HG02852 (cell line): ENCODE measurements around the gene CELSR3.

ENCODE experiments used
- ATAC-seq: cut with Tn5 transposase; IDR thresholded peaks from one replicate; pipeline ENCODE4 v1.9.1; 2021; ENCODE audit warnings: mild to moderate bottlenecking, moderate library complexity; ENCODE audit not compliant: unreplicated experiment

CELSR3 gene

GRCh38 chr3:48661501-48662144, 1.1 kb downstream of the CELSR3 start:
- ATAC-seq: no peak

DNA sequence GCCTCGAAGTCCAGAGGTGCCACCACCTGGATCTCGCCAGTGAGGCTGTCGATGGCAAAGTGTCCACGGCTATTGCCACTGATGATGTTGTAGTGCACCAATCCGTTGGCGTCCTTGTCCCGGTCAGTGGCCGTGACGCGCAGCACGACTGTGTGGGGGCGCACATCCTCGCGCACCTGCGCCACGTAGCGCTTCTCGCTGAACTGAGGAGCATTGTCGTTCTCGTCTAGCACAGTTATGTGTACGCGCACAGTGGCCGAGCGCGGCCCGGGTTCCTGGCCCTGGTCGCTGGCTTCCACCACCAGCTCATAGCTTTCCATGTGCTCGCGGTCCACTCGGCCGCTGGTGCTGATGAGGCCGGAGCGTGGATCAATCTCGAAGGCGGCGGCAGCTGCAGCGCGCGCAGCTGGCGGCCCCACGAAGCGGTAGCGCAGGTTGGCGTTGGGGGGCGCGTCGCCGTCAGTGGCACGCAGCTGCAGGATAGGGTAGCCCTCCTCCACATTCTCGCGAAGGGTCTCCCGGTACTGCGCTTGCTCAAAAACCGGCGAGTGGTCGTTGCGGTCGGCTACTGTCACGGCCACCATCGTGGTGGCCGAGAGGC, 1.8 kb downstream of the CELSR3 start:
- ATAC-seq: no peak

DNA sequence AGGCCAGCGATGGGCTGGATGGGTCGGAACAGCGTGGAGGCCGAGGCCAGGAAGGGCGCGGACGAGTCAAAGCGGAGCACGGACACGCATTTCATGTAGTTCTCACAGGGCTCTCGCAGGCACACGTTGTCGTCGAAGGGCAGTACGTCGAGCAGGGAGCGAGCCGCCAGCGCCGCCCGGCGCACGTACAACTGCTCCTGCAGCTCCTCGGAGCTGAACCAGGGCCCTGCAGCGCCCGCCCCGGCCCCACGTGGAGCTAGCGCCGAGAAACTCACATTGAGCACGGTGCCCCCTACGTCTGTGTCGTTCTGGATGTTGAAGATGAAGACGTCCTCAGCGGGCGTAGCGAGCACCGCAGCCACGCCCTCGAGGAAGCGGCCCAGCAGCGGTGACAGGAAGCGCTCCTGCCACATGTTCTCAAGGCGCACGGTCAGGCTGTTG, 5.8 kb downstream of the CELSR3 start:
- ATAC-seq: no peak

DNA sequence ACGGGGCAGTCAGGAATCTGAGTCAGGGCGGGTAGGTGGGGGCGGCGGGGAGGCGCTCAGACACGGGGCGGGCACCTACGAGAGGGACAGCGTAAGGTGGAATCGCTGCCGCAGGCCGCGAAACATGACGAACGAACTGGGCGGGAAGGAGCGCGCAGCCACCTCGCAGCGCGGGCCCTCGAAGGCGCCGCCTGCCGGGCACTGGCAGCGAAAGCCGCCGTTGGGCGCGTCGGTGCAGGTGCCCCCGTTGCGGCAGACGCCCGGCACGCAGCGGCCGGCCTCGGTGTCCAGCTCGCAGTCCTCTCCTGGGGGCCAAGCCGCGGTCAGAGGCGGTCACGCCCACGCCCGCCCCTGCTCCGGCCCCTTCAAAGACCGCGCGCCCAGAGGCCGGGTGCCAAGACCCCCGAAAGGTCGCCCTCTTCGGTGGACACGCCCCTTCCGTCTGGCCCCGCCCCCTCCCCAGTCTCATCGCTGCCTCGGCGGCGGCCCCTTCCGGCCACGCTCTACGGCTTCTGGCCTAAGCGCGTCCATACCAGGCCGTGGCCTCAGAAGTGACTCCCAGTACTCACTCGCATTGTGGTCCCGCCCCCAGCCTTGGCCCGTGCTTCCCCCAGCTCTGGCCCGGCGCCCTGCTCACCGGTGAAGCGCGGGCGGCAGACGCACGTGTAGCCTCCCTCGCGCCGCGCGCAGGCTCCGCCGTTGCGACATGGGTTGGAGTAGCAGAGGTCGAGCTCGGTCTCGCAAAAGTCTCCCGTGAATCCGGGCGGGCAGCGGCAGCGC, 6.4 kb downstream of the CELSR3 start:
- peak; percentile 62 for ATAC-seq

GRCh38 chr3:48655606-48656005, 7.1 kb downstream of the CELSR3 start:
- ATAC-seq: no peak

GRCh38 chr3:48655063-48655462, 7.6 kb downstream of the CELSR3 start:
- ATAC-seq: no peak

DNA sequence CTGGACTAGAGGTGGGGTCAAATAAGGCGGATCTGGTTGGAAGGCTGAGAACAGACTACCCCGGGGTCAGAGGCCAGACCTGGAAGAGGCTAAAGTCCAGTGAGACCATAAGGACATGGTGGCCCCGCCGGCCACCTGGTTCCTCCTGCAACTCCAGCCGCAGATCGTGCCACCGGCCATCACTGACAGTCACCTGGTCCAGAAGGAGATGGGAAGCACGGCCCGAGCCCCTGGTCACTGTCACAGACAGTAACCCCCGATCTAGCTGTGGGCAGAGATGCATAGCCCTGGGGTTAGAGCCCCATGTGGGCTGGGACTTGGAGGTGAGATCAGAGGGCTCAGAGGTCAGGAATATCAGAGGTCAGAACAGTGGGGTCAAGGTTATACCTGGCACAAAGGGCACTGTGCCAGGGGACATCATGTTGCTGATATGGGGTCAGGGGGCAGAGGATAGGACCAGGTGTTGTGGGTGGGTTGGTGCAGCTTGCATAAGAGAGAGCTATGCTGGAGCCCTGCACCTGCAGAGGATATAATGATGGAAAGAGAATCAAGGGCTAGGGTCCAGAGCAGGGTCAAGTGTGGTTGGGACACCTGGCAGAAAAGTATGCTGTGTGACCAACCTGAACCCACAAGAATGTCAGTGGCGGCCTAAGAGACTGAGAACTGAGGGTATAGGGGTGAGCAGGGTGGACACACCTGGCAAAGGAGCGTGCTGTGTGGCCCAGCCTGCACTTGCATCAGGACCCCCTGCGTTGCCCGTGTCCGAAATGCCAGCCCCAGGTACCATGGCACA, 9.6 kb downstream of the CELSR3 start:
- no peak for ATAC-seq

- no peak for ATAC-seq
These were observed 10.9 kb downstream of the CELSR3 start for GRCh38 chr3:48651771-48652170.

DNA sequence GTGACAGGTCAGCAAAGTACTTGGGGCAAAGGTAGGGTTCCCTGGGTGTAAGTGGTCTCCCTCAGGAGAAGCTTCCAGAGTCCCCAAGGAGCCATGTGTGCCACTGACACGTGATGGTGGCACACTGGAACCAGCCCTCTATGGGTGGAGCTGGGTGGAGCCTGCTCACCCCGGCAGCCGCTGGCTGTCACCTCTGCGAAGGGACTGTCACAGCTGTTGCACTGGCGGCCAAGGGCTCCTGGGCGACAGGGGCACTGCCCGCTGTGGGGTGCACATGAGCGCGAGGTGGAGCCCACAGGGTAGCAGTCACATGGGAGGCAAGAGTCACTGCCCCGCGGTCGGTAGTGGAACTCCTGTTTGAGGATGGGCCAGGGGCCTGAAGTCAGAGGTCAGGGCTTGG, 12.0 kb downstream of the CELSR3 start:
- no peak for ATAC-seq

DNA sequence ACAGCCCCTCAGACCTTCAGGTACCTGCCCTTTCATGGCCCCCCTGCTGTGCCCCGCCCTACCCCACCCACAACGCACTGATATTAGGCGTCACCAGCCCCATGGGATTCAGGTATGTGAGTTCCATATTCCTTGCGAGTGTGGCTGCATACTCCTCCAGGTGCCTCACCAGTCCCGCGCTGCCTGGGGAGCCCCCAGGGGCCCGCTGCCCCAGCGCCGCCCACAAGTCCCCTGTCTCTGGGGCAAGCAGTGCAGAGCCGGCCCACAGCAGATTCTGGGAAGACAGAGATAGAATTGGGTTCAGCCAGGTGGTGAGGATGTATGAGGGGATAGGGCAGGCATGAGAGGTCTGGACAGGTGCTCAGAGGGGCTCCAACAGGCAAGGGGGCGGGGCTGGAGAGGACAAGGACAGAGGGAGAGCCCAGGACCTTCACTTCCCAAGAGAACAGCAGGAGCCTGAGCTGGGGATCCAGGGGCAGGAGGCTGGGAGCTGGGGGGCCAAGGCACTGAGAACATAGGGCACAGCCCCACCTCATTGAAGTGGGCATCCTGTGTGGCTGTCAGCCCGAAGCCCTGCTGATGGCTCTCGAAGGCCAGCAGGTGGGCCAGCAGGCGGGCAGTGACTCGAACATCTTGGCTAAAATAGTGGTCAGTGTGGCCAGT, 14.4 kb downstream of the CELSR3 start:
- no peak for ATAC-seq

- ATAC-seq: no peak
These were observed 15.0 kb downstream of the CELSR3 start for GRCh38 chr3:48647714-48648113.

DNA sequence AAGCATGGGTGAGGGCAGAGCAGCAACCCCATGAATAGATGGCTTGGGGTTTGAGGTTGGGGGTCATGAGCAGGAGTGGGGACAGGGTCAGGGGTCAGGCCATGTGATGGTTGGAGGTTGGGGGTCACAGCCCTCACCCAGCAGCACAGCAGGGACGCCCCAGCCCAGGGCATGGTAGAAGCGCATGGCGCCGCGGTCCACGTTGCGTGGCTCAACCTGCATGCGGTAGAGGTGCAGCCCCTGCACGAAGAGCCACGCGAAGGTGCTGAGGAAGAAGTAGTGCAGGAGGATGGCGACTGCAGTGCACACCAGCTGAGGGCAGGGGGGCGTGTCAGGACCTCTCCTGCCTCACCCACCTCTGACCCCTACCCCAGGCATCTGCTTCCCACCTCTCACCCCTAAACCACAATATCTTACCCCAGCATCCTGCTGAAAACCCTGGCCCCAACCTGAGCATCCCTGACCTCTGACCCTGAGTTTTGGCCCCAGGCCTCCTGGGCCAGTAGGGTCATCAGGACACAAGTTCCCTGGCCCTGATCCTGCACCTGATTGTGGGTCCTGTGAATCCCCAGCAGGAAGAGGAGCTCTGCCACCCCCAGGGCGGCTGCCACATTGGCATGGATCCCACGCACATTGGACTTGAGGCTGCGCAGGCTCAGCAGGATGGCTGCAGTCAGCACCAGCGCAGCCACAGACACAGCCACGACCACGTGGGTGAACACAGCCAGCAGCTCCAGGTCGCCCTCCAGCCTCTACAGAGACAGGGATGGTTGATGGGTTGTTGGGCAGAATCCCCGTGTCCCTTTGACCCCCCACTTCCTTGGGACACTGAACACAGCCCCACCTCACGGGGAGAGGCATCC, 17.6 kb downstream of the CELSR3 start:
- ATAC-seq: no peak

DNA sequence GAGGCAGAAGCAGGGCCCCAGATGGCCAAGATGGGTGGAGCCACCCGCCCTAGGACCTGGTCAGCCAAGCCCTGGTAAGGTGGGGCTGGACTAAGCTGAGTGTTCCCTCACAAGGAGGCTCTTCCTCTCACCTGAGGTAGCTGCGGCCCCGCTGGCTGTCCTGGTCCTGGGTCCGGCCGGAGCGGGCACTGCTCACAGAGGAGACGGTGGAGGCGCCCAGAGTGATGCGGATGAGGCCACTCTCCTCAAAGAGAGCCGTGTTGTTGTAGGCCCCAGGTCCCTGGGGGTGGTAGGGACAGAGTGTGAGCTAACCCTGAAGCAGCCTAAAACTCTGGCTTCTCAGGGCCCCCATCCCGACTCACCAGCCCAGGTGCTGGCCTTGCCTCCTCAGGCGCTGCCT, 20.1 kb downstream of the CELSR3 start:
- ATAC-seq: no peak

GRCh38 chr3:48641396-48641795, 21.3 kb downstream of the CELSR3 start:
- no peak for ATAC-seq

DNA sequence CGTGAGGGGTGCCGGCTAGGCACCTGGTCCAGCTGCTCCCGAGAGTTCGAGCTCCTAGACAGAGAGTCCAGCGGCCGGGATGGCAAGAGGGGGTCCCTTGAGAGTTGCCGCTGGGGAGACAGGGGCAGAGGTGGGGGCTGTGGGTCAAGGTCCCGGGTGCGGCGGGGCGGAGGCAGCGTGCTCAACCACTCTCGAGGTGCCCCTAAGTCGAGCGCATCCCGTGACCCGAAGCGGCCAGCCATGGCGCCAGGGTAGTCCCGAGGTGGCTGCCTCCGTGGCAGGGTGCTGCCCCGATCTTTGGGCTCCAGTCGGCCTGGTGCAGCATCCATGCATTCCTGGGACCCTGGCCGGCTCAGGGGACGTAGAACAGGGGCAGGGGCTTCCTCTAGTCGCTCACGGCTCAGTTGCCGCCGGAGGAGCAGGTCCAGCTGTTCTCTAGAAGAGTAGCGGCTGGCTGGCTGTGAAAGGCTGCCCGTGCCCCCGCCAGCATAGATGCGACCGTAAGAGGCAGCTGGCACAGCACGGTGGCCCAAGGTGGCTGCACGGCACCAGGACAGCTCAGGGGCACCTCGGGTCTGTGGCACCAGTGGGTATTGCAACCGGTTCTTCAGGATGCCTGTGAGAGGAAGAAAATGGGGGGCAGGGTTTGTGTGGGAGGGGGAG, 22.6 kb downstream of the CELSR3 start:
- ATAC-seq: no peak

- ATAC-seq: no peak
These were observed 25.4 kb downstream of the CELSR3 start for GRCh38 chr3:48637305-48637704.

DNA sequence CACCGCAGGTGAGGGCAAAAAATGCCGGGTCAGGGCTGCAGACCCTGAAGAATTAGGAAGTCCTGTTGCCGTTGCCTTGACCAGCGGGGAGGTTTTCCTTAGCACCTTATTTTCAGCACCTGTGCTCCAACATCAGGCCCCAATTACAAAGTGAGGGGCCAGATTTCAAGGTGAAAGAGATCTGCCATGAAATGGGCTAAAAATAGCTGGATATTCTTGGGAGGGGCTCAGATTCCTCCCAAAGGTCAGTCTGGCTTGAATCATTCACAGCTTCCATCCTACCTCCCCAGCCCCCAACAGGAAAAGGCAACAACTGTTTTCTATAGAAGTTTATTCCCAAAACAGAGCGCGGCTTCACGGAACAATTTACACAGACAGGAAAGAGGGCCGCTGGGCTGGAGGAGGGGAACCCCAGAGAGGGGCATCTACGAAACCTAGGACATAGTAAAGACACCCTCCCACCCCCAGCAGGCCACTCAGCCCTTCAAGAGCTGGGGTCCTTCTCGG, 26.5 kb downstream of the CELSR3 start:
- no peak for ATAC-seq

DNA sequence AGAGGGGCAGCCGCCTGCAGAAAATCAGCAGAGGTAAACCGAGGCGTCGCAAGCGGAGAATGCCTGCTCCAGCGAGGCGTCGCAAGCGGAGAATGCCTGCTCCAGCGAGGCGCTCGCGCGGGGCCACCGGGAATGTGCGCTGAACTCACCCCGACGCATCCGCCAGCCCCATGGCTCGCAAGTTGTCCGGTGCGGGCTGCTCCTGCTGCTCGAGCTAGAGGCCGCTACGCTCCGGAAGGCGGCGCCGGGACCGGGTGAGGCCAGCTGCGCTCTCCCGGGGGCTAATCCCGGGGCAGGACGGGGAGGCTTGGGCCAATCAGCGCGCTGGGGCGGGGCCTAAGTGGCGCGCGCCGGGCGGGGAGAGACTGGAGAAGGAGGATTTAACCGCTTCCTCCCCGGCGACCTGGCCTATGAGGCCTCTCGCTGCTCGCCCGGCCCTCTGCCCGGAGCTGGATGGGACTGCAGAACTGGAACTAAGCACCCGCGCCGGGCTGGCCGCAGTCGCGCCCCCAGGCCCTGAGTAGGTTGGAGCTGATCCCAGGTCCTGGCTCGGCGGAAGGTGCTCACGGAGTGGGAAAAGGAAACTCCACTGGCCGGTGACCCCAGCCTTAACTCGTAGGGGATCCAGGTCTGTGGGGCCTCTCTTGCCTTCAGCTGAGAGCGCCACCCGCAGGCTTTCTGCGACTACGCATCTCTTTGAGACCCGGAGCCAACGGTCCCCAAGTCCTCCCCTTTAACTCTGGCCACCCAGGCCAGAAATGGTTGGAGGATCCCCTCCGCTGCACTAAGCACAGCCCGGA, 27.3 kb downstream of the CELSR3 start, which contains the start of gene SLC26A6:
TSS of gene SLC26A6 (minus strand) at position 240 of the 800 bp plus-strand sequence. CDS start at position 172, 68 bp downstream.
- peak; percentile 91 for ATAC-seq
